ENCODE results near the gene FAM200A. TPM values are rescaled to one million over a fixed set of nuclear protein-coding genes. Genes with fewer than 3 reads are reported as not detected.

The FAM200A gene
- total RNA-seq, 4 donors from 2014 or later = 2.1 to 3.8 (median 3.3) TPM

DNA sequence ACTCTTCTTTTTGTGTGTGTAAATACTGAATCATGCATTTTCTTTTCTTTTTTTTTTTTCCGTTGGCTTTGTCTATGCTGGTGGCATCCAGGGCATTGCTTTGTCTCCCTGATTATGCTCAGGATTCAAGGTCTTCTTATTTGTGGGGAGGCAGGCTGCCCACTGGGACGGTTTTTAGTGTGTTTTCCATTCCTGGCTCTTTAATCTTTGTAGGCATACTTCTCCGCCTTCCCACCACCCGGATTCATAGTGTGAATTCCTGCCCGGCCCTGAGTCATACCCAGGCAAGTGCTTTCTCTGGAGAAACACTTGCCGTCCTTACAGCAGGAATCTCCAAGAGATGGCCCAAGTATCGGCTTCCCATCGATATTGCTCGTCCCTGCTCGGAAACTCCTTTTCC is 11.7 kb upstream of the FAM200A start:
- DNase-seq (ENCODE audit: extremely low spot score) = no peak
- Histone ChIP-seq H3K4me3 (no peak overlapping the region), H3K9me3 (no peaks in the 10 kb centered on the region), H3K36me3 (peaks cover 53 to 80% (median 66%) of the 10 kb centered on the region in 4 donors), H3K4me1 (peaks cover 25 to 47% (median 41%) of the 10 kb centered on the region in 4 donors), H3K27me3 (no peaks in the 10 kb centered on the region), H3K27ac (replicated peaks in 1 of 4) (peak overlapping the region in 3 of 4 donors; percentile 37 to 59 (median 54))
- TF ChIP-seq, protein P1, sequence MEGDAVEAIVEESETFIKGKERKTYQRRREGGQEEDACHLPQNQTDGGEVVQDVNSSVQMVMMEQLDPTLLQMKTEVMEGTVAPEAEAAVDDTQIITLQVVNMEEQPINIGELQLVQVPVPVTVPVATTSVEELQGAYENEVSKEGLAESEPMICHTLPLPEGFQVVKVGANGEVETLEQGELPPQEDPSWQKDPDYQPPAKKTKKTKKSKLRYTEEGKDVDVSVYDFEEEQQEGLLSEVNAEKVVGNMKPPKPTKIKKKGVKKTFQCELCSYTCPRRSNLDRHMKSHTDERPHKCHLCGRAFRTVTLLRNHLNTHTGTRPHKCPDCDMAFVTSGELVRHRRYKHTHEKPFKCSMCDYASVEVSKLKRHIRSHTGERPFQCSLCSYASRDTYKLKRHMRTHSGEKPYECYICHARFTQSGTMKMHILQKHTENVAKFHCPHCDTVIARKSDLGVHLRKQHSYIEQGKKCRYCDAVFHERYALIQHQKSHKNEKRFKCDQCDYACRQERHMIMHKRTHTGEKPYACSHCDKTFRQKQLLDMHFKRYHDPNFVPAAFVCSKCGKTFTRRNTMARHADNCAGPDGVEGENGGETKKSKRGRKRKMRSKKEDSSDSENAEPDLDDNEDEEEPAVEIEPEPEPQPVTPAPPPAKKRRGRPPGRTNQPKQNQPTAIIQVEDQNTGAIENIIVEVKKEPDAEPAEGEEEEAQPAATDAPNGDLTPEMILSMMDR (IDR thresholded peaks at IDR 0.05) = no peak
- intact Hi-C loops (cut with DNase I) = no loop called here
- WGBS = 84% methylated on average over 10 of the region's 10 CpGs

DNA sequence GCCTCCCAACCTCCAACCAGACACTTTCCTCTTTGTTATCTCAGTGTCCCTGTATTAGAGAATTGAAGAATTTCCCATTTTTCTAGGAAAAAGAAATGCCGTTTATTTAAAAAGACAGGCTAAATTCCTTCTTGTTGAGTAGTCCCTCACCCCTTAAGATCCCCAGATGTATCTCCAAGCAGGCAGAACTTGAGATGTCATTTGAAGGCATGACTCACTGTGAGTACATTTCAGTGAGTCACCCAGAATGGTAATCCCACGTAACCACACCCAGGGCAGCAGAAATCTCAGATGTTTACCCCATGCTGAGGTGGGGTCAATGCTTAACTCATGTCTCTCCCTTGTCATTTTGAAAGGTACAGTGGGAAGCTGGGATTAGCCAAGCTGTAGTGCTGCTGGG is 10.9 kb upstream of the FAM200A start:
- H3K9me3 ChIP-seq = no peaks in the 10 kb centered on the region
- intact Hi-C loops (cut with DNase I) = no loop called here
- H3K4me1 ChIP-seq = peaks cover 25 to 47% (median 42%) of the 10 kb centered on the region in 4 donors
- H3K4me3 ChIP-seq = no peak overlapping the region
- H3K36me3 ChIP-seq = peaks cover 53 to 74% (median 63%) of the 10 kb centered on the region in 4 donors
- H3K27me3 ChIP-seq = no peaks in the 10 kb centered on the region
- H3K27ac ChIP-seq (replicated peaks in 1 of 4) = peak overlapping the region; percentile 37 to 70 (median 52)
- DNase-seq (ENCODE audit: extremely low spot score) = no peak
- TF ChIP-seq, protein P1 (IDR thresholded peaks at IDR 0.05) = no peak
- TF ChIP-seq EP300 (IDR thresholded peaks at IDR 0.05) = no peak
- TF ChIP-seq POLR2A (IDR thresholded peaks at IDR 0.05; ENCODE audit: low read depth) = no peak
- peak in 1 of 2 donors; percentile 72 for TF ChIP-seq POLR2AphosphoS5 (IDR thresholded peaks at IDR 0.05)
- WGBS = 27% methylated on average over 2 of the region's 2 CpGs

DNA sequence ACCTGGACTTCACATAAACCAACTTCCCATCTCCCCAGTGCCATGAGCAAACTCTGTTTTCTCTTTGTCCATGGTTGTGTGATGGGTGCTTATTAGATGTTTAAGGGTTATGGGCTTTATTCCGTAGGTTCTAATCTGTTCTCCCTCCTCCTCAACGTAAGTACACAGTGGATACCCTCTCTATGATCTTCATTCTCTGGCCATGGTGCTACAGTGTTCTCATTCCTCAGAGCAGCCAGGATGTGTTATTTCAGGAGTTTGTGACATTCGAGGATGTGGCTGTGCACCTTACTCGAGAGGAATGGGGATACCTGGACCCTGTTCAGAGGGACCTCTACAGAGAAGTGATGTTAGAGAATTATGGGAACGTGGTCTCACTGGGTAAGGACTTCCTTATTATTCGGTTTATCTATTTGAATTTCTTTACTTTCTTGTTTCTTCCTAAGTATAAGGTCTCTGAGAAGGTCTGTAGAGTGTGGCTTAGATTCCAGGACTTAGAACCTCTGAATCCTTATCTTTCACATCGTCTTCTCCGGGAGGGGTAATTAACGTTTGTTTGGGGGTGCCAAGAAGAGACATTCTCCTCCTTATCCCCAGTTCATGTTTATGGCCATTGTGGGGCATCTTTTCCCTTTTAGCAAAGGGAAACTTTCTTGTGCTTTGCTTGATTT is 10.3 kb upstream of the FAM200A start:
- Histone ChIP-seq H3K4me1 (peaks cover 28 to 53% (median 47%) of the 10 kb centered on the region in 4 donors), H3K27me3 (no peaks in the 10 kb centered on the region), H3K36me3 (peaks cover 53 to 70% (median 63%) of the 10 kb centered on the region in 4 donors), H3K9me3 (no peaks in the 10 kb centered on the region), H3K27ac (replicated peaks in 1 of 4) (peak overlapping the region; percentile 22 to 70 (median 52)), H3K4me3 (no peak overlapping the region)
- intact Hi-C loops (cut with DNase I) = no loop called here
- no peak for DNase-seq (ENCODE audit: extremely low spot score)
- WGBS = 88% methylated on average over 9 of the region's 9 CpGs
- TF ChIP-seq POLR2AphosphoS5 (IDR thresholded peaks at IDR 0.05) (no peak), POLR2A (IDR thresholded peaks at IDR 0.05; ENCODE audit: low read depth) (no peak)

DNA sequence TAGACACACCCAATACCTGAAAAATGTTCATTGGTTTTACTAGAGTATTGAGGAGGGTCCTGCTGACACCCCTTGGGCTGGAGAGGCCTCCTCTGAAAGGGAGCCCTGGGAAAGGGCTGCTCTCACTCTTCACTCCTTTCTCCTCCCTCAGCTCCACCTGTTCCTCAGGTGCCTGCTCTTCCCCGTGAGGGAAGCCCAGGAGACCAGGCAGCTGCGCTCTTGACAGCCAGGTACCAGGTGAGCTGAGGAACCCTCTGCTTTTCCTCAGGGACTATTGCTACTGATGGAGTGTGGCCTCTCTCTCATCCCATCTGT is 9.8 kb upstream of the FAM200A start:
- H3K4me1 ChIP-seq = peaks cover 34 to 58% (median 53%) of the 10 kb centered on the region in 4 donors
- TF ChIP-seq POLR2A (IDR thresholded peaks at IDR 0.05; ENCODE audit: low read depth) (no peak), EP300 (IDR thresholded peaks at IDR 0.05) (no peak), POLR2AphosphoS5 (IDR thresholded peaks at IDR 0.05) (no peak)
- TF ChIP-seq, protein P1 (IDR thresholded peaks at IDR 0.05) = no peak
- intact Hi-C loops (cut with DNase I) = no loop called here

DNA sequence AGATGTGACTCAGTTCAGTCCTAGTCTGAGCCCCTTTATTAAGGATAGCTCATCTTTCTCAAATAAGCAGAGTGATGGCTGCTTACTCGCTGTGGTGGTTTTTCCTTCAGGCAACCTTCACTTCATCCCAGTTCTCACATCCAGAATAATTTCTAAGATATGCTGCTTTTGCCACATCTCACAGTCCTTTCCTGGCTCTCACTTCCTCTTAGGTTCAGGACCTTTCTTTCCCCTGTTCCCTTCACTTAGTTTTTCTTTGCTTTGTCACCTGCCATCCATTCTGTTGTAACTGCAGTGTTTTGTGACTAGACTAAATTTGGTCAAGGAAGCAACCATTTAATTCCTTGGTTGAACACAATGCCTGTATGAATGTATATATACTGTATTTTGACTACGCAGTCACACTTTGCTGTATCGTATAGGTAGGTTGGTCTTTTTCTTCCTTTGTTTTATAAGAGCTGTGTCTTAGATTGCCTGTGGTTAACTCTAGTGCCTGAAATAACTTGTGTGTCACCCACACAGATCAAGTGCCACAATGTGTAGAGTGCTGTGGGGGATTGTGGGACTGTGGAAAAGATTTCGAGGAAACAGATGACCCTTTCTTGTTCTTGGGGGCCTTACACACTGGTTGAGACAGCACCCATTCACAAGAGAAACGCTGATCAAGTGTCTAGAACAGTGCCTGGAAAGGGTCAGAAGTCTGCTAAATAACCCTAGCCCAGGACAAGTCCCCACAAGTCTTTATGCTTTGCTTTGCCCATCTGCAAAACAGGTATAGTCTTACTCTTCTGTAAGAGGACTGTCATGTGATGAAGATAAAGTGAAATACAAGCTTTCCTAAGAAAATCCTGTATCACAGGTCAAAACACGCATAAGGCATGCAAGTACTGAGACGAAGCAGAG is 9.2 kb upstream of the FAM200A start:
- H3K4me1 ChIP-seq = peaks cover 34 to 61% (median 57%) of the 10 kb centered on the region in 4 donors
- peaks cover 53 to 69% (median 60%) of the 10 kb centered on the region in 4 donors for H3K36me3 ChIP-seq
- no peak overlapping the region for H3K4me3 ChIP-seq
- no peak for TF ChIP-seq POLR2AphosphoS5 (IDR thresholded peaks at IDR 0.05)
- no peak for TF ChIP-seq POLR2A (IDR thresholded peaks at IDR 0.05; ENCODE audit: low read depth)
- TF ChIP-seq EP300 (IDR thresholded peaks at IDR 0.05) = no peak
- TF ChIP-seq, protein P1 (IDR thresholded peaks at IDR 0.05) = no peak
- no peaks in the 10 kb centered on the region for H3K27me3 ChIP-seq
- WGBS = 92% methylated on average over 7 of the region's 7 CpGs
- intact Hi-C loops (cut with DNase I) = no loop called here
- H3K27ac ChIP-seq (replicated peaks in 1 of 4) = peak overlapping the region in 3 of 4 donors; percentile 11 to 98 (median 66)
- H3K9me3 ChIP-seq = no peaks in the 10 kb centered on the region
- DNase-seq (ENCODE audit: extremely low spot score) = no peak

More for the DNA sequence above, 9.8 kb upstream of the FAM200A start:
- Histone ChIP-seq H3K4me3 (no peak overlapping the region), H3K27me3 (no peaks in the 10 kb centered on the region), H3K9me3 (no peaks in the 10 kb centered on the region), H3K36me3 (peaks cover 53 to 69% (median 64%) of the 10 kb centered on the region in 4 donors), H3K27ac (replicated peaks in 1 of 4) (peak overlapping the region in 1 of 4 donors; percentile 66)
- WGBS = 92% methylated on average over 2 of the region's 2 CpGs
- no peak for DNase-seq (ENCODE audit: extremely low spot score)
